Ishikawa (cell line): ENCODE measurements around the gene HRH2.

Experiments used
- CEBPB ChIP-seq: IDR thresholded peaks from 2 replicates; pipeline ENCODE4 v1.6.1; 2012
- CREB1 ChIP-seq: IDR thresholded peaks from 2 replicates; pipeline ENCODE4 v1.6.1; 2012; ENCODE audit warnings: low read depth
- EGR1 ChIP-seq: IDR thresholded peaks from 2 replicates; pipeline ENCODE4 v1.6.1; 2012
- EP300 ChIP-seq: IDR thresholded peaks from 2 replicates; pipeline ENCODE4 v1.6.1; 2012; ENCODE audit warnings: borderline replicate concordance
- FOXM1 ChIP-seq: IDR thresholded peaks from 2 replicates; pipeline ENCODE4 v1.6.1; 2012; ENCODE audit warnings: low read depth, borderline replicate concordance
- NFIC ChIP-seq: IDR thresholded peaks from 2 replicates; pipeline ENCODE4 v1.6.1; 2012
- RAD21 ChIP-seq: IDR thresholded peaks from 2 replicates; pipeline ENCODE4 v1.6.1; 2012; ENCODE audit warnings: low read depth
- TAF1 ChIP-seq: IDR thresholded peaks from 2 replicates; pipeline ENCODE4 v1.6.1; 2012; ENCODE audit warnings: low read depth, mild to moderate bottlenecking
- TCF12 ChIP-seq: IDR thresholded peaks from 2 replicates; pipeline ENCODE4 v1.6.1; 2012; ENCODE audit warnings: low read depth
- TEAD4 ChIP-seq: IDR thresholded peaks from 2 replicates; pipeline ENCODE4 v1.6.1; 2012
- YY1 ChIP-seq: IDR thresholded peaks from 2 replicates; pipeline ENCODE4 v1.6.1; 2012; ENCODE audit warnings: low read depth
- ZBTB7A ChIP-seq: IDR thresholded peaks from 2 replicates; pipeline ENCODE4 v1.6.1; 2012; ENCODE audit warnings: low read depth
- TF ChIP-seq, protein P1 (sequence below): IDR thresholded peaks from 2 replicates; pipeline ENCODE4 v1.6.1; 2012
- TF ChIP-seq, protein P2 (sequence below): IDR thresholded peaks from 2 replicates; pipeline ENCODE4 v1.6.1; 2012
- TF ChIP-seq, protein P3 (sequence below): IDR thresholded peaks from 2 replicates; pipeline ENCODE4 v1.6.1; 2012; ENCODE audit warnings: low read depth, mild to moderate bottlenecking

Gene HRH2

DNA sequence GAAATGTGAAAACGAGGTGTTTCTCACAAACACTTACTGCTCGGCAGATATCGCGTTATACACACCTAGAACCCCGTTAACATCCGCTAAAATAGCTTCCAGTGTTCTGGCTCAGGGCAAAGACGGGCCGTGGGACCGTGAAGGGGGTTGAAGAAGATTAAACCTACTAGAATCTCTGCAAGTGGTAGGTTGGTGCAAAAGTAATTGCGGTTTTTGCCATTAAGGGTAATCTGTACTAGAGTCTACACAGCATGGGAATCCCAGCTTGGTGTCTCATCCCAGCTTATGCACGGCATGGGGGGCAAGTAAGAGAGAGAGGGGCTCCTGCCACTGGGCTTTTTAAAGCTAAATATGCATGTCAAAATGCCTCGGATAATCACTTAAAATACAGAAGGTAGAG, 43.9 kb downstream of the HRH2 start:
- TF ChIP-seq FOXM1, result no peak
- no peak for TF ChIP-seq CEBPB

DNA sequence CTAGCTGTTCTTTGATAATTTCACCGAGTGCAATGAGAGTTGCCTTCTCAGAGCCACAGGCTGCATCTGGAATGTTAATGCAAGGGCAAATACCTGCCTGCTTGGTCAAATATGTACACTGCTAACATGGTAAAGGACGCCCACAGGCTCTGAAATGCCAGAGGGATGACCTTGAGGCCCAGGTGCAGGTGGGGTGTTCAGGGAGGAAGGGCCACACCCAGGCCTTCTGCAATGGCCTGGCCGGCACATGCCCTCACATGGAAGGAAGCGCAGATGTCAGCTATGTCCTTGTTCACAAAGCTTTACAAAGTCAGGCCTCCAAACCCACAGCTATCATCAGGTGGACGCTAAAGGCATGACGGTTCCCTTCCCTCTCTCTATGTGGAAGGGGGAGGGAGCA, 48.6 kb downstream of the HRH2 start:
- TF ChIP-seq FOXM1, result no peak
- no peak for TF ChIP-seq NFIC
- TF ChIP-seq TCF12, result no peak
- no peak for TF ChIP-seq CREB1

DNA sequence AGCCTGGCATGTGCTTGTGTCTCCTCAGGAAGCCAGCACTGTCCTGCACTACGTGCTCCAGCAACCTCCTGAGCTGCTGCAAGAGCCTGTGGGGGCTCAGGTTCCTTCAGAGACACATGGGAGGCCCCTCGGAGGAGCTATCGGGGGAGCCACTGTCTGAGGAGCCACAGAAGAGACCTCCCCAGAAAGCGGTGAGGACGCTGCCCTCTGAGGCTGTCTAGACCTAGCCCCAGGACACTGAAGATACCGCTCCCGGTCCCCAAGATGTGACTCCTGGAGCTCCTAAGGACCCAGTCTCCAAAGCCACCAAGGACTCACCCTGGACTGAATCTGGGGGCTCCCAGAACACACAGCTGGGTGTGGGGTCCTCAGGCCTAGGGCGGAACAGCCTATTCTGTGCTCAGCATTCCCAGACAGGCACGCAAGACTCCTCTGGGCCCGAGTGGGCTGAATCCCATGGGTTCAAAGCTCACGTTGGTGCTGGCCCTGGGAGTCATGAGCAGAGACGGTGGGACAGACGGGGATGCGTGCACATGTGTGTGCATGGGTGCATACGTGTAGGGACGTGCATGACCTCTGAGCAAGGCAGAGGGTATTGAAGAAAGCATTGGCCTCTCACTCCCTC, 50.0 kb downstream of the HRH2 start:
- no peak for TF ChIP-seq EGR1
- TF ChIP-seq TEAD4, result no peak
- TF ChIP-seq NFIC, result no peak
- TF ChIP-seq TAF1, result no peak
- TF ChIP-seq ZBTB7A, result no peak
- TF ChIP-seq, protein P1, sequence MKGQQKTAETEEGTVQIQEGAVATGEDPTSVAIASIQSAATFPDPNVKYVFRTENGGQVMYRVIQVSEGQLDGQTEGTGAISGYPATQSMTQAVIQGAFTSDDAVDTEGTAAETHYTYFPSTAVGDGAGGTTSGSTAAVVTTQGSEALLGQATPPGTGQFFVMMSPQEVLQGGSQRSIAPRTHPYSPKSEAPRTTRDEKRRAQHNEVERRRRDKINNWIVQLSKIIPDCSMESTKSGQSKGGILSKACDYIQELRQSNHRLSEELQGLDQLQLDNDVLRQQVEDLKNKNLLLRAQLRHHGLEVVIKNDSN, result no peak
- TF ChIP-seq, protein P2, sequence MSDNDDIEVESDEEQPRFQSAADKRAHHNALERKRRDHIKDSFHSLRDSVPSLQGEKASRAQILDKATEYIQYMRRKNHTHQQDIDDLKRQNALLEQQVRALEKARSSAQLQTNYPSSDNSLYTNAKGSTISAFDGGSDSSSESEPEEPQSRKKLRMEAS, result no peak
- TF ChIP-seq TCF12, result no peak
- no peak for TF ChIP-seq CREB1

DNA sequence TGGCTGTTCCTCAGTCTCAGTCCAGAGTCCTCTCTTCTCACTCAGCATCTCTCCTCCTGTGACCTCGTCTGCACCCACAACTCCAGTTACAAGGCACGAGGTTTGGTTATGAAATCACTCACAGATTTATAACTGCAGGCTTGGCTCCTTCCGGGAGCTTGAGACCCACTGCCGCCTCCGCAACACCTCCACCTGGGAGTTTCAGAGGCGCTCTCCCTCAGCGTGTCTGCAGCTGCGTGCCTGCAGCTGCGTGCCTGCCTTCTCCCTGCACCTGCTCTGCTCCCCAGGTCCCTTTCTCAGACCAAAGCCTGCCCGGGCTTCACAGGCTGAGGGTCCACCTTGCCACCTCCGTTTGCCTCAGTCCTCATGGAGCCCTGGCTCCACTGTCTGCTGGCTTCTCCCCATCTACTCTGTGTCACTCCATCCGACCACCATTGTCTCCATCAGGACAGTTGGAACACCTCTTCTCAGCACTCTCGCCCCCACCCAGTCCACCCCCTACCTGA, 51.5 kb downstream of the HRH2 start:
- TF ChIP-seq FOXM1, result no peak

DNA sequence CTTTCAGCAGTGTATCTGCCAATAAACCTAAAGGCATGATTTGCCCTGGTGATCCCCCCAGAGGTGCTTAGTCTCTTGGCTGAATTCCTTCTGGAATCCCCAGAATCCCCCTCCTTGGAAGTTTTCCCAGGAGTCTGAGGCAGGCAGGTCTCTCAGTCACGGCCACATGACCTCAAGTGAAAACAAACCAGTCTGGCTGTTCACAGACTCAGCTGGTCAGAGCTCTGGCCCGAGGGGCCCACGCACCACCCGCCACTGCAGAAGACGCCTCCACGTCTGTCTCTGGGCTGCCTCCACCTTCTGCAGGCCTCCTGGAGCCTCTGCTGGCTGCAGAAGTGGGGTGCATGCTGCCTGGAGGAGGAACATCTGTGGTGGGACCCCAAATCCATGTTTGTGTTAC, 52.5 kb downstream of the HRH2 start:
- no peak for TF ChIP-seq TEAD4
- TF ChIP-seq TAF1, result no peak
- TF ChIP-seq TCF12, result no peak
- TF ChIP-seq CREB1, result no peak
- TF ChIP-seq, protein P3, sequence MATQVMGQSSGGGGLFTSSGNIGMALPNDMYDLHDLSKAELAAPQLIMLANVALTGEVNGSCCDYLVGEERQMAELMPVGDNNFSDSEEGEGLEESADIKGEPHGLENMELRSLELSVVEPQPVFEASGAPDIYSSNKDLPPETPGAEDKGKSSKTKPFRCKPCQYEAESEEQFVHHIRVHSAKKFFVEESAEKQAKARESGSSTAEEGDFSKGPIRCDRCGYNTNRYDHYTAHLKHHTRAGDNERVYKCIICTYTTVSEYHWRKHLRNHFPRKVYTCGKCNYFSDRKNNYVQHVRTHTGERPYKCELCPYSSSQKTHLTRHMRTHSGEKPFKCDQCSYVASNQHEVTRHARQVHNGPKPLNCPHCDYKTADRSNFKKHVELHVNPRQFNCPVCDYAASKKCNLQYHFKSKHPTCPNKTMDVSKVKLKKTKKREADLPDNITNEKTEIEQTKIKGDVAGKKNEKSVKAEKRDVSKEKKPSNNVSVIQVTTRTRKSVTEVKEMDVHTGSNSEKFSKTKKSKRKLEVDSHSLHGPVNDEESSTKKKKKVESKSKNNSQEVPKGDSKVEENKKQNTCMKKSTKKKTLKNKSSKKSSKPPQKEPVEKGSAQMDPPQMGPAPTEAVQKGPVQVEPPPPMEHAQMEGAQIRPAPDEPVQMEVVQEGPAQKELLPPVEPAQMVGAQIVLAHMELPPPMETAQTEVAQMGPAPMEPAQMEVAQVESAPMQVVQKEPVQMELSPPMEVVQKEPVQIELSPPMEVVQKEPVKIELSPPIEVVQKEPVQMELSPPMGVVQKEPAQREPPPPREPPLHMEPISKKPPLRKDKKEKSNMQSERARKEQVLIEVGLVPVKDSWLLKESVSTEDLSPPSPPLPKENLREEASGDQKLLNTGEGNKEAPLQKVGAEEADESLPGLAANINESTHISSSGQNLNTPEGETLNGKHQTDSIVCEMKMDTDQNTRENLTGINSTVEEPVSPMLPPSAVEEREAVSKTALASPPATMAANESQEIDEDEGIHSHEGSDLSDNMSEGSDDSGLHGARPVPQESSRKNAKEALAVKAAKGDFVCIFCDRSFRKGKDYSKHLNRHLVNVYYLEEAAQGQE, result no peak
- no peak for TF ChIP-seq EP300
- TF ChIP-seq, protein P2, result no peak
- TF ChIP-seq RAD21, result no peak
- no peak for TF ChIP-seq CEBPB
- TF ChIP-seq, protein P1, result no peak
- no peak for TF ChIP-seq EGR1
- TF ChIP-seq NFIC, result no peak
- no peak for TF ChIP-seq FOXM1

DNA sequence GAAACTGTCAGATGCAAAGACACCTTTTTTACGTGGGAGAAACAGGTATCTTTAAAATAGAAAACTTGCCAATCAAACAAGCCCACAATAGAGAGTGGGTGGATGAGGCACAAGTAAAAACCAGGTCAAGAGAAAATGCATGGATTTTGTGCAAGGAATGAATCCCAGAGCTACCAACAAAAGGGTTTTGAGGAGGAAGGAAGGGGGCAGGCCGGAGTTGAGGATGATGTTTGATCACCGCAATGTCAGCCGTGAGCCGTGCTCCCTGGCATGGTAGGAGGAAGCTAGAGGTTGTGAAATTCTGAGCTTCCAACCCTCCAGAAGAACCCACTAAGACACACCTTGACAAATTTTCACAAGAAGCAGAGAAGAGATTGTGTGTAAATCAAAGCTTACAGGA, 53.2 kb downstream of the HRH2 start:
- TF ChIP-seq RAD21, result no peak
- TF ChIP-seq ZBTB7A, result no peak
- TF ChIP-seq, protein P1, result no peak
- no peak for TF ChIP-seq EP300
- TF ChIP-seq, protein P3, result no peak
- TF ChIP-seq TAF1, result no peak
- TF ChIP-seq NFIC, result no peak
- TF ChIP-seq, protein P2, result no peak
- no peak for TF ChIP-seq CREB1
- no peak for TF ChIP-seq TEAD4
- no peak for TF ChIP-seq CEBPB
- no peak for TF ChIP-seq YY1
- TF ChIP-seq EGR1, result no peak
- no peak for TF ChIP-seq TCF12
- no peak for TF ChIP-seq FOXM1
